HepG2 (cell line): ENCODE results near the gene GPC4. TPM values are rescaled to one million over a fixed set of nuclear protein-coding genes. Genes with fewer than 3 reads are reported as not detected.

ENCODE experiments used
- ATAC-seq: fragments of 200-7000 bp; cut with Tn5 transposase; 3 replicates; pipeline ENCODE4 v1.9.1; 2020; ENCODE audit warnings: mild to moderate bottlenecking, moderate library complexity
- BruUV-seq: library from RNA; stranded (reverse); fragments of 400-500 nt; replicated peaks from 2 replicates; lab custom pipeline; 2021; lab: Mats Ljungman, UMichigan
- CTCF ChIA-PET: fragments of 300-600 bp; formaldehyde crosslinking; extraction: SDS; loops from one replicate; lab custom pipeline; 2021; ENCODE audit warnings: low total read pairs, inconsistent platforms, low intra/inter-chr PET ratio; lab: Yijun Ruan, JAX
- POLR2A ChIA-PET: fragments of 350-600 bp; sonication (Branson Sonifier 250); formaldehyde crosslinking; loops from one replicate; lab custom pipeline; 2020; ENCODE audit warnings: antibody characterized with exemption, inconsistent platforms; lab: Yijun Ruan, JAX
- DNase-seq: peaks from one replicate; pipeline ENCODE4 v3.0.0-alpha.2; 2015; ENCODE audit warnings: low spot score
- FAIRE-seq: peaks from 3 replicates; lab custom pipeline; 2011; peaks lifted over from hg19 to GRCh38; lab: Jason Lieb, UNC
- H2AFZ ChIP-seq: one replicate; pipeline ENCODE4 v1.6.1; 2011; ENCODE audit warnings: low read length, inconsistent platforms
- H3K27ac ChIP-seq: fragments of 300-600 bp; 3 replicates; pipeline ENCODE4 v1.8.0; 2011; ENCODE audit warnings: mixed run types, mild to moderate bottlenecking, mixed read lengths, low read length, inconsistent platforms; ENCODE audit not compliant: insufficient read depth; ENCODE audit errors: extremely low read length
- H3K27me3 ChIP-seq, 2 experiments: fragments of 200-600 bp in 1 of 2; 2 replicates in 1 of 2; 3 replicates in 1 of 2; pipeline versions ENCODE4 v1.6.0 to v1.8.0; 2011; ENCODE audit warnings: low read length in 2 of 2, mild to moderate bottlenecking in 2 of 2, moderate library complexity in 2 of 2, inconsistent platforms in 1 of 2; ENCODE audit not compliant: insufficient read depth in 2 of 2, control insufficient read depth in 1 of 2
- H3K36me3 ChIP-seq, 2 experiments: fragments of 200-600 bp in 1 of 2; replicated peaks in 1 of 2; 2 replicates in 1 of 2; 3 replicates in 1 of 2; pipeline versions ENCODE4 v1.5.1 to v1.8.0; 2011; ENCODE audit warnings: low read length in 2 of 2, inconsistent platforms in 1 of 2; ENCODE audit not compliant: insufficient read depth in 2 of 2, control insufficient read depth in 1 of 2
- H3K4me1 ChIP-seq: 2 replicates; pipeline ENCODE4 v1.5.1; 2012; ENCODE audit warnings: low read length, inconsistent platforms; ENCODE audit not compliant: insufficient read depth
- H3K4me2 ChIP-seq: 2 replicates; pipeline ENCODE4 v1.6.0; 2011; ENCODE audit warnings: low read depth, low read length, inconsistent platforms
- H3K4me3 ChIP-seq, 3 experiments: fragments of 200-600 bp in 1 of 3; sonication (generic), shearing (Covaris generic) in 1 of 3; replicated peaks in 1 of 3; 2 replicates each; pipeline ENCODE4 v1.5.1; 2011 to 2016; ENCODE audit warnings: low read length in 3 of 3, inconsistent platforms in 2 of 3, low read depth in 2 of 3, mild to moderate bottlenecking in 2 of 3, control low read depth in 1 of 3, mixed read lengths in 1 of 3; ENCODE audit not compliant: insufficient read depth in 1 of 3
- H3K79me2 ChIP-seq: one replicate; pipeline ENCODE4 v1.6.1; 2011; ENCODE audit warnings: low read length, inconsistent platforms; ENCODE audit not compliant: insufficient read depth
- H3K9ac ChIP-seq: 2 replicates; pipeline ENCODE4 v1.6.0; 2011; ENCODE audit warnings: mild to moderate bottlenecking, low read depth, low read length, inconsistent platforms; ENCODE audit not compliant: insufficient read depth
- H3K9me3 ChIP-seq: 2 replicates; pipeline ENCODE4 v1.5.1; 2012; ENCODE audit warnings: mild to moderate bottlenecking, low read length
- H4K20me1 ChIP-seq: 2 replicates; pipeline ENCODE4 v1.6.0; 2011; ENCODE audit warnings: inconsistent platforms, mild to moderate bottlenecking, low read length, moderate library complexity; ENCODE audit not compliant: insufficient read depth
- ARID2 ChIP-seq: sonication (generic); formaldehyde crosslinking; IDR thresholded peaks from 2 replicates; pipeline ENCODE4 v1.8.1; 2022; ENCODE audit warnings: mild to moderate bottlenecking, missing genetic modification reagents, borderline replicate concordance
- CC2D1A ChIP-seq: sonication (generic); formaldehyde crosslinking; IDR thresholded peaks from 2 replicates; pipeline ENCODE4 v1.8.1; 2023; ENCODE audit warnings: mild to moderate bottlenecking, missing genetic modification reagents
- CENPX ChIP-seq: sonication (generic); formaldehyde crosslinking; IDR thresholded peaks from 2 replicates; pipeline ENCODE4 v1.9.0; 2021; ENCODE audit warnings: mild to moderate bottlenecking, missing genetic modification reagents, moderate library complexity
- HNRNPUL1 ChIP-seq: fragments of 200-400 bp; formaldehyde crosslinking; IDR thresholded peaks from 2 replicates; pipeline ENCODE4 v1.6.1; 2017; ENCODE audit warnings: low read depth, mild to moderate bottlenecking, low read length, moderate library complexity
- ZC3H13 ChIP-seq: sonication (generic); formaldehyde crosslinking; IDR thresholded peaks from 2 replicates; pipeline ENCODE4 v1.8.1; 2023; ENCODE audit warnings: mild to moderate bottlenecking, missing genetic modification reagents, moderate library complexity
- ZNF24 ChIP-seq: fragments of 450-650 bp; IDR thresholded peaks from 2 replicates; pipeline ENCODE4 v1.6.1; 2017; ENCODE audit warnings: antibody characterized with exemption, mild to moderate bottlenecking
- ZNF292 ChIP-seq: sonication (generic); formaldehyde crosslinking; IDR thresholded peaks from 2 replicates; pipeline ENCODE4 v1.8.1; 2022; ENCODE audit warnings: mild to moderate bottlenecking, low read depth, missing genetic modification reagents, borderline replicate concordance
- ZNF546 ChIP-seq: sonication (generic); formaldehyde crosslinking; conservative IDR thresholded peaks from 2 replicates; pipeline ENCODE4 v1.8.1; 2023; ENCODE audit warnings: mild to moderate bottlenecking, missing genetic modification reagents
- ZNF644 ChIP-seq: IDR thresholded peaks from 2 replicates; pipeline ENCODE4 v1.6.1; 2016; ENCODE audit warnings: low read depth
- ZNF749 ChIP-seq: sonication (generic); formaldehyde crosslinking; IDR thresholded peaks from 2 replicates; pipeline ENCODE4 v1.8.0; 2022; ENCODE audit warnings: mild to moderate bottlenecking, missing genetic modification reagents, moderate library complexity, borderline replicate concordance
- WGBS: methylation state at CpG from one replicate; pipeline ENCODE4 v1.1.6; 2017; ENCODE audit warnings: low lambda C conversion rate; 5-methylcytosine and 5-hydroxymethylcytosine counted together
- in situ Hi-C: cut with HindIII; loops from 2 replicates; pipeline ENCODE4 v1.10.0; 2017; ENCODE audit warnings: low pct_unique_long_range_greater_than_20kb; ENCODE audit not compliant: extremely low pct_ligation_motif_present
- intact Hi-C: fragments of 100-400 bp; cut with micrococcal nuclease; formaldehyde crosslinking; loops from one replicate; pipeline ENCODE4 v1.10.0; 2022; ENCODE audit not compliant: unreplicated experiment
- polyA plus RNA-seq, 8 experiments: library from polyadenylated mRNA; depleted of rRNA in 3 of 8; stranded (reverse) in 7 of 8; unstranded in 1 of 8; fragments of >200 nt; fragmentation: Illumina TruSeq in 4 of 8; extraction: Trizol in 4 of 8; gene quantifications; 2 replicates each; pipeline versions ENCODE4 v1.2.1 to v1.2.3, GENCODE V29; 2011 to 2016; ENCODE audit warnings: low read depth in 4 of 8, missing spikeins in 1 of 8, mixed read lengths in 1 of 8; ENCODE audit not compliant: insufficient read depth in 1 of 8
- total RNA-seq, 5 experiments: library from RNA; depleted of rRNA; stranded (reverse); fragments of >200 nt; fragmentation: Illumina TruSeq; extraction: Trizol; gene quantifications; 2 replicates each; pipeline ENCODE4 v1.2.3, GENCODE V29; 2016; ENCODE audit warnings: low read depth in 1 of 5
- TF ChIP-seq, protein P1 (sequence below): IDR thresholded peaks from 2 replicates; pipeline ENCODE4 v1.6.1; 2016; ENCODE audit warnings: control low read depth
- TF ChIP-seq, protein P2 (sequence below): sonication (generic); formaldehyde crosslinking; conservative IDR thresholded peaks from 2 replicates; pipeline ENCODE4 v1.8.0; 2022; ENCODE audit warnings: missing genetic modification reagents

Gene GPC4
- total and polyA plus RNA-seq, 2 of the 13 experiments (the other 11 are each of a cell fraction or from before 2014, with no cell fraction given), result 0.29 to 0.38 TPM

DNA sequence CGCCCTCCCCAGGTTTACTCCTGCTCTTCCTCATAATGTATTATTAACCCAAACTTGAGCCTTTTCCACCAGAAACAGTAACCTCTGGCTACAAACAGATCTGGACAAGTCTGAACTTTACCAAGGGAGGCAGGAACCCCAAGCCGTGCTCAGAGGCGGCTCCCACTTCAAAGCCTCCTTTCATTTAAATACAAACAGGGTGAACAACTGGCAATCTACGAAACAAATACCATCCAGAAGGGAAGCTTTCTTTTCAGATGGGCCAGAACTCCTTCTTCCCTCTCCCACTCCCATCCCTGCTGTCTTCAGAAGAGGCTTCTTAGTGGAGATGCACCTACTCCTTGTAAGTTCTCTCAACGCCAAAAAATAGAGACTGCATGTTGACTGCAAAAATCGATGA lies 2.1 kb upstream of the GPC4 start:
- POLR2A ChIA-PET, result no interaction called here
- TF ChIP-seq ZNF24 (no peak), ARID2 (no peak), ZNF292 (CRISPR knock-in tag) (no peak), HNRNPUL1 (no peak), CENPX (CRISPR knock-in tag) (no peak), ZNF546 (CRISPR knock-in tag) (no peak), CC2D1A (no peak), ZNF644 (CRISPR knock-in tag) (no peak), ZC3H13 (CRISPR knock-in tag) (no peak), ZNF749 (CRISPR knock-in tag) (no peak)
- TF ChIP-seq, protein P1, sequence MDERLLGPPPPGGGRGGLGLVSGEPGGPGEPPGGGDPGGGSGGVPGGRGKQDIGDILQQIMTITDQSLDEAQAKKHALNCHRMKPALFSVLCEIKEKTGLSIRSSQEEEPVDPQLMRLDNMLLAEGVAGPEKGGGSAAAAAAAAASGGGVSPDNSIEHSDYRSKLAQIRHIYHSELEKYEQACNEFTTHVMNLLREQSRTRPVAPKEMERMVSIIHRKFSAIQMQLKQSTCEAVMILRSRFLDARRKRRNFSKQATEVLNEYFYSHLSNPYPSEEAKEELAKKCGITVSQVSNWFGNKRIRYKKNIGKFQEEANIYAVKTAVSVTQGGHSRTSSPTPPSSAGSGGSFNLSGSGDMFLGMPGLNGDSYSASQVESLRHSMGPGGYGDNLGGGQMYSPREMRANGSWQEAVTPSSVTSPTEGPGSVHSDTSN (CRISPR knock-in tag), result no peak
- TF ChIP-seq, protein P2, sequence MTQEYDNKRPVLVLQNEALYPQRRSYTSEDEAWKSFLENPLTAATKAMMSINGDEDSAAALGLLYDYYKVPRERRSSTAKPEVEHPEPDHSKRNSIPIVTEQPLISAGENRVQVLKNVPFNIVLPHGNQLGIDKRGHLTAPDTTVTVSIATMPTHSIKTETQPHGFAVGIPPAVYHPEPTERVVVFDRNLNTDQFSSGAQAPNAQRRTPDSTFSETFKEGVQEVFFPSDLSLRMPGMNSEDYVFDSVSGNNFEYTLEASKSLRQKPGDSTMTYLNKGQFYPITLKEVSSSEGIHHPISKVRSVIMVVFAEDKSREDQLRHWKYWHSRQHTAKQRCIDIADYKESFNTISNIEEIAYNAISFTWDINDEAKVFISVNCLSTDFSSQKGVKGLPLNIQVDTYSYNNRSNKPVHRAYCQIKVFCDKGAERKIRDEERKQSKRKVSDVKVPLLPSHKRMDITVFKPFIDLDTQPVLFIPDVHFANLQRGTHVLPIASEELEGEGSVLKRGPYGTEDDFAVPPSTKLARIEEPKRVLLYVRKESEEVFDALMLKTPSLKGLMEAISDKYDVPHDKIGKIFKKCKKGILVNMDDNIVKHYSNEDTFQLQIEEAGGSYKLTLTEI, result no peak
- Histone ChIP-seq H3K9ac (no peak overlapping the region), H3K4me3 (no peak overlapping the region), H3K27ac (no peak overlapping the region), H3K4me1 (no peaks in the 10 kb centered on the region), H3K27me3 (peaks cover 2 to 16% of the 10 kb centered on the region in 2 experiments; a peak in 2 of 5 replicates), H3K79me2 (no peaks in the 10 kb centered on the region), H3K9me3 (no peaks in the 10 kb centered on the region), H4K20me1 (no peaks in the 10 kb centered on the region), H2AFZ (no peak overlapping the region), H3K4me2 (no peak overlapping the region), H3K36me3 (no peaks in the 10 kb centered on the region)
- 3% methylated on average over 5 of the region's 6 CpGs for WGBS
- CTCF ChIA-PET, result no interaction called here
- in situ Hi-C loops (no loop called here), intact Hi-C loops (no loop called here)
- DNase-seq (no peak), ATAC-seq (no peak), FAIRE-seq (no peak)
- no TSS peak for BruUV-seq
